OCI-LY1 (cell line): ENCODE data around the gene HINT1.

ENCODE experiments used
- CTCF ChIP-seq: fragments of 200-600 bp; sonication (generic), shearing (Covaris generic); IDR thresholded peaks from 2 replicates; pipeline ENCODE4 v1.5.1; 2017; ENCODE audit warnings: mild to moderate bottlenecking, antibody characterized with exemption, low read length, moderate library complexity, mixed read lengths
- EZH2 ChIP-seq: fragments of 200-600 bp; sonication (generic), shearing (Covaris generic); IDR thresholded peaks from 2 replicates; pipeline ENCODE4 v1.8.0; 2017; ENCODE audit warnings: borderline replicate concordance, mixed run types, mild to moderate bottlenecking, antibody characterized with exemption, low read length, moderate library complexity, mixed read lengths

GRCh38 chr5:131209175-131209505, 44.1 kb upstream of the HINT1 start:
- no peak for TF ChIP-seq CTCF
- TF ChIP-seq EZH2 = no peak
